ENCODE data around the gene RNF181. TPM values are rescaled to one million over a fixed set of nuclear protein-coding genes. Genes with fewer than 3 reads are reported as not detected.

Gene RNF181
- total and polyA plus RNA-seq, 2 of the 13 experiments (the other 11 are each of a cell fraction or from before 2014, with no cell fraction given), result 224 to 578 TPM

GRCh38 chr2:85602476-85603234 lies 7.1 kb downstream of the RNF181 start, which contains the start of gene TMEM150A (continued):
- TF ChIP-seq AFF4 (CRISPR knock-in tag; IDR thresholded peaks at IDR 0.05), result no peak
- TF ChIP-seq ASH2L (IDR thresholded peaks at IDR 0.05; ENCODE audit: insufficient read length, low read depth, low read length), result peak; percentile 91
- no peak for TF ChIP-seq GLI4 (CRISPR knock-in tag; IDR thresholded peaks at IDR 0.05; ENCODE audit: borderline replicate concordance)
- TF ChIP-seq TOE1 (CRISPR knock-in tag; IDR thresholded peaks at IDR 0.05), result no peak
- no peak for TF ChIP-seq HOMEZ (CRISPR knock-in tag; IDR thresholded peaks at IDR 0.05; ENCODE audit: low read depth)
- peak; percentile 75; the same call in 1 of the 2 replicates for TF ChIP-seq ZNF850 (CRISPR knock-in tag; conservative IDR thresholded peaks at IDR 0.05)
- no peak for TF ChIP-seq REXO4 (CRISPR knock-in tag; IDR thresholded peaks at IDR 0.05; ENCODE audit: borderline replicate concordance)
- peak; percentile 91; the same call in 1 of the 2 replicates for TF ChIP-seq SIN3A (IDR thresholded peaks at IDR 0.05; ENCODE audit: borderline replicate concordance, low read depth, low read length)
- TF ChIP-seq, protein P1, sequence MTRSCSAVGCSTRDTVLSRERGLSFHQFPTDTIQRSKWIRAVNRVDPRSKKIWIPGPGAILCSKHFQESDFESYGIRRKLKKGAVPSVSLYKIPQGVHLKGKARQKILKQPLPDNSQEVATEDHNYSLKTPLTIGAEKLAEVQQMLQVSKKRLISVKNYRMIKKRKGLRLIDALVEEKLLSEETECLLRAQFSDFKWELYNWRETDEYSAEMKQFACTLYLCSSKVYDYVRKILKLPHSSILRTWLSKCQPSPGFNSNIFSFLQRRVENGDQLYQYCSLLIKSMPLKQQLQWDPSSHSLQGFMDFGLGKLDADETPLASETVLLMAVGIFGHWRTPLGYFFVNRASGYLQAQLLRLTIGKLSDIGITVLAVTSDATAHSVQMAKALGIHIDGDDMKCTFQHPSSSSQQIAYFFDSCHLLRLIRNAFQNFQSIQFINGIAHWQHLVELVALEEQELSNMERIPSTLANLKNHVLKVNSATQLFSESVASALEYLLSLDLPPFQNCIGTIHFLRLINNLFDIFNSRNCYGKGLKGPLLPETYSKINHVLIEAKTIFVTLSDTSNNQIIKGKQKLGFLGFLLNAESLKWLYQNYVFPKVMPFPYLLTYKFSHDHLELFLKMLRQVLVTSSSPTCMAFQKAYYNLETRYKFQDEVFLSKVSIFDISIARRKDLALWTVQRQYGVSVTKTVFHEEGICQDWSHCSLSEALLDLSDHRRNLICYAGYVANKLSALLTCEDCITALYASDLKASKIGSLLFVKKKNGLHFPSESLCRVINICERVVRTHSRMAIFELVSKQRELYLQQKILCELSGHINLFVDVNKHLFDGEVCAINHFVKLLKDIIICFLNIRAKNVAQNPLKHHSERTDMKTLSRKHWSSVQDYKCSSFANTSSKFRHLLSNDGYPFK (CRISPR knock-in tag; IDR thresholded peaks at IDR 0.05; ENCODE audit: borderline replicate concordance), result peak; percentile 62; the same call in 1 of the 2 replicates
- no peak for TF ChIP-seq ZNF510 (CRISPR knock-in tag; IDR thresholded peaks at IDR 0.05; ENCODE audit: low read depth)
- TF ChIP-seq BCLAF1 (IDR thresholded peaks at IDR 0.05), result no peak
- no peak for TF ChIP-seq ZNF672 (CRISPR knock-in tag; IDR thresholded peaks at IDR 0.05)
- TF ChIP-seq ZNF18 (CRISPR knock-in tag; IDR thresholded peaks at IDR 0.05; ENCODE audit: insufficient replicate concordance), result no peak
- TF ChIP-seq ISX (CRISPR knock-in tag; conservative IDR thresholded peaks at IDR 0.05), result no peak
- TF ChIP-seq PCBP1 (IDR thresholded peaks at IDR 0.05; ENCODE audit: borderline replicate concordance, low read depth, low read length), result no peak
